ENCODE measurements around the gene NT5C1A. TPM values are rescaled to one million over a fixed set of nuclear protein-coding genes. Genes with fewer than 3 reads are reported as not detected.

The NT5C1A gene
- total and polyA plus RNA-seq, 12 donors, result 0.17 to 7.8 (median 0.97) TPM; not detected in 1

GRCh38 chr1:39699419-39699818 lies 27.5 kb upstream of the NT5C1A start:
- intact Hi-C loops (cut with DNase I), result no loop called here
- no peaks in the 10 kb centered on the region for H3K36me3 ChIP-seq (replicated peaks in 1 of 2)
- no peaks in the 10 kb centered on the region for H3K4me1 ChIP-seq (replicated peaks in 1 of 2)
- no peaks in the 10 kb centered on the region for H3K9me3 ChIP-seq (replicated peaks in 1 of 3)
- WGBS, 4 donors, result 87 to 97% (median 87%) methylated on average over 2 to 3 of the region's 3 CpGs
- H3K4me3 ChIP-seq, result no peak overlapping the region
- H3K27me3 ChIP-seq, result peaks cover 4% of the 10 kb centered on the region
- TF ChIP-seq CTCF (IDR thresholded peaks at IDR 0.05), result peak in 1 of 6 experiments; percentile 12
- TF ChIP-seq POLR2A (IDR thresholded peaks at IDR 0.05), result no peak
- DNase-seq, result no peak
- no peak overlapping the region for H3K27ac ChIP-seq

- DNase-seq, result peak in 1 of 7 donors; percentile 34
- no peak overlapping the region for H3K4me3 ChIP-seq
Measured at GRCh38 chr1:39698568-39698967, 26.7 kb upstream of the NT5C1A start.

DNA sequence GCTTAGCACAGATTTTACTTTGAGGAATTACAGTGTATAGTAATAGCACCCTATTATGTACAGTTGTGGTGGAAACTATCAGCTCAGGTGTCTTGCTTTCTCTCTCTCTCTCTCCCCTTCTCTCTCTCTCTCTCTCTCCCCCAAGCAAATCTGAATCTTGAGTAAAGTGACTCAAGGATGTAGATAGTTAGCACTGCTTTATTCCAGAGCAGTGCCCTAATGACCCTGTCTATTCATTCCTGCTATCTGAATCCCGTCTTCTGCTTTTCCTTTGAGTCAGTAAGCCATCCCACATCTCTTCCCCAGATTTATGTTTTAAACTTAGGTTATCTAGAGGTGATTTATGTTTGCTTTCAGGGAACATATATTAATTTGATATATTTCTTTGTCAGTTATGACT lies 24.5 kb upstream of the NT5C1A start:
- no peak for DNase-seq
- peaks cover 8 to 11% of the 10 kb centered on the region in 2 donors for H3K4me1 ChIP-seq (replicated peaks in 1 of 2)
- TF ChIP-seq POLR2A (IDR thresholded peaks at IDR 0.05), result no peak
- TF ChIP-seq CTCF (IDR thresholded peaks at IDR 0.05), result no peak
- H3K4me3 ChIP-seq, result no peak overlapping the region
- intact Hi-C loops (cut with DNase I), result no loop called here
- H3K27ac ChIP-seq, result no peak overlapping the region
- 41 to 67% (median 53%) methylated on average over 1 of the region's 1 CpG for WGBS, 4 donors
- H3K36me3 ChIP-seq (replicated peaks in 1 of 2), result no peaks in the 10 kb centered on the region
- peaks cover 18% of the 10 kb centered on the region for H3K27me3 ChIP-seq
- H3K9me3 ChIP-seq (replicated peaks in 1 of 3), result no peaks in the 10 kb centered on the region

More at GRCh38 chr1:39698568-39698967, 26.7 kb upstream of the NT5C1A start:
- no peak overlapping the region for H3K27ac ChIP-seq
- intact Hi-C loops (cut with DNase I), result no loop called here
- H3K36me3 ChIP-seq (replicated peaks in 1 of 2), result no peaks in the 10 kb centered on the region
- no peaks in the 10 kb centered on the region for H3K9me3 ChIP-seq (replicated peaks in 1 of 3)
- TF ChIP-seq POLR2A (IDR thresholded peaks at IDR 0.05) (no peak), CTCF (IDR thresholded peaks at IDR 0.05) (no peak)
- peaks cover 4% of the 10 kb centered on the region for H3K27me3 ChIP-seq
- H3K4me1 ChIP-seq (replicated peaks in 1 of 2), result no peaks in the 10 kb centered on the region
- 64 to 94% (median 86%) methylated on average over 4 of the region's 4 CpGs for WGBS, 4 donors

DNA sequence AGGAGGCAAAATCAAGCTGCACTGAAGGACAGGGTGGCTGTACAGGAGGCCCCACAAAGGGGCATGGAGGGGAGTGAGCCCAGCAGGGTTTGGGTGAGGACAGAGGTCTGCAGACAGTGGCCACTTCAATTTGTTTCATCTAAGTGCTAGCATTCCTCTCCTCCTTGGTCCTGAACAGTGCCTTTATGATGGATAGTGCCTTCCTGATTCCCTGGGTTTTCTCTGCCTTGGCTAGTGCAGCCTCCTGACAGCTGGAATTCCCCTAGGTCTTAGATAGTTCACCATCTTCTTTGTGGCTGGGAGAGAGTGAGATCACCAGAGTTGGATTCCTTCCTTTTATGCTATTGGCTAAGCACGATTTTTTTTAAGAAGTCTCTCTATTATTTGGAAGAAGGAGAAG lies 23.1 kb upstream of the NT5C1A start:
- no peak overlapping the region for H3K4me3 ChIP-seq
- no peaks in the 10 kb centered on the region for H3K9me3 ChIP-seq (replicated peaks in 1 of 3)
- intact Hi-C loops (cut with DNase I), result no loop called here
- H3K27me3 ChIP-seq, result peaks cover 24% of the 10 kb centered on the region
- 5 to 38% (median 23%) methylated on average over 1 of the region's 1 CpG for WGBS, 4 donors
- TF ChIP-seq CTCF (IDR thresholded peaks at IDR 0.05) (no peak), POLR2A (IDR thresholded peaks at IDR 0.05) (no peak)
- no peak overlapping the region for H3K27ac ChIP-seq
- peaks cover 10 to 19% of the 10 kb centered on the region in 2 donors for H3K4me1 ChIP-seq (replicated peaks in 1 of 2)
- peak in 1 of 7 donors; percentile 0 for DNase-seq
- H3K36me3 ChIP-seq (replicated peaks in 1 of 2), result no peaks in the 10 kb centered on the region
